ENCODE results near the gene C11orf68.

GRCh38 chr11:65907878-65908277, 11.0 kb downstream of the C11orf68 start:
- no peak for TF ChIP-seq POLR2AphosphoS5 (IDR thresholded peaks at IDR 0.05; ENCODE audit: low read depth, low read length)
- TF ChIP-seq TAF1 (IDR thresholded peaks at IDR 0.05; ENCODE audit: borderline replicate concordance, low read depth, low read length) = no peak

All from GM12892 (cell line).